Putamen (tissue), 1 donor: ENCODE data around the gene PIK3CA.
"Not testable (repeated sequence)": the region's sequence is repeated elsewhere in the genome, so short reads cannot be mapped to it uniquely, and the experiment has no call there.

Experiments
- DNase-seq: peaks from one replicate; pipeline ENCODE4 v3.0.0-alpha.2; 2016; ENCODE audit warnings: low spot score

PIK3CA gene

DNA sequence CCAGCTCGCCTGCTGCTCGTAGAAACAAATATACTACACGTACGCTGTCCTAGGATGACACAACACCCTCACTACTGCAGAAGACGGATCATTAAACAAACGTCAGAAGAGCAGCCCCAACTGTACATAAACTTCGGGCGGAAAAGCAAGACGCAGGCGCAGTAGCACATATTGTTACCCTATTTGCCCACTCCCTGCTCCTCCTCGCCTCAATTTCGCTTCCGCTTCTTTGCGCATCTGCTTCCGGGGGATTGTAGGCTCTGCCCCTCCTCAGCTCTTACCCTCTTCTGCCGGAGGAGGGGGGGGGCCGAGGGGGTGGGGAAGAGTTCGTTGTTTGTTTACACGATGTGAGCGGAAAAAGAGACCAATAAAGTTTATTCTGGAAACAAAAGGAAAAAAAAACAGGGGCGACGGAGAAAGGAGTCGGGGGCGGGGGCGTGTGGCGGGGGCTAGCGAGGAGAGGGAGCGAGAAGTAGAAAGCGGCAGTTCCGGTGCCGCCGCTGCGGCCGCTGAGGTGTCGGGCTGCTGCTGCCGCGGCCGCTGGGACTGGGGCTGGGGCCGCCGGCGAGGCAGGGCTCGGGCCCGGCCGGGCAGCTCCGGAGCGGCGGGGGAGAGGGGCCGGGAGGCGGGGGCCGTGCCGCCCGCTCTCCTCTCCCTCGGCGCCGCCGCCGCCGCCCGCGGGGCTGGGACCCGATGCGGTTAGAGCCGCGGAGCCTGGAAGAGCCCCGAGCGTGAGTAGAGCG lies at the start of gene PIK3CA:
Gene PIK3CA, plus strand, starts transcription at position 485 of the 743 bp plus-strand sequence. CDS start 50,469 bp downstream, outside the sequence.
- peak; percentile 99 for DNase-seq

DNA sequence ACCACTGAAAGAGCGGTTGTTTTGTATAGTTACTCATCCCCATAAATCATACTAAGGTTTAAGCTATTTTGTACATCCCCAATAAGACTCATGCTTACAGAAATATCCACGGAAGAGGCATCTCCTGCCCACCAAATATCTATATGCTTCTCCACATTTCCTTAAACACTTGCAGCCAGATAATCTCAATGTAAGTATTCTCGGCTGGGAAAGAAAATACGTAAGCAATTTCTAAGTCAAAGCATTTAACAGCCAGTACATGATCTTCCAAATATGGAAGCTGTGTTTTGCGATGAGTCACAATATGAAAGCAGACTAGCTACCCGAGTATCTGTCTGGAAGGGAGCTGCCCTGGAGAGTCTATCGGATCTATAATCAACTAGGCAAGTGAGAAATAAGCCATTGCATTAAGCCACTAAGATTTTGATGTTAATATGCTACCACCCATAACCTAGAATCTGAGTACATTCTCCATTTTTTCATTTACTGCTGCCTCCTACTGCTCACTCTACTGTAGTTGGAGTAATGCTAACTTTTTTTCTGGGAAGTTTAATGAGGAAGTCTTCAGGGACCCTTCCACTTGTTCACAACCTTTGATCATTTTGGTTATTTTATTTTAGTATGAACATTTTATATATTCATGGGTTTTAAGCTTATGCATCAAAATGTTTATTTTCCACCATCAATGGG lies 49.6 kb upstream of the PIK3CA start:
- DNase-seq = no peak

DNA sequence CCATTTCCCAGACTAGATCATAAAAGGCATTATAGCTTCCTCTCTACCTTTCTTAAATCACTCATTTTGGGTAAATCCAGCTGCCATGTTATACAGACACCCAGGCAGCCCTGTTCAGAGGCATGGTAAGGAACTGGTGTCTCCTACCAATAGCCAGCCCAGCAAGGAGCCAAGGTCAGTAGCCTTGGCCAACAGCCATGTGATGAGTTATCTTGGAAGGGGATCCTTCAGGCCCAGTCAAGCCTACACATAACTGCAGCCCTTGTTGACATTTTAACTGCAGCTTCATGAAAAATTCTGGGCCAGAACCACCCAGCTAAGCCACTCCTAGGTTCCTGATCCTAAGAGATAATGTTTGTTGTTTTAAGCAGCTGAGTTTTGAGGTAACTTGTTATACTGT lies 47.5 kb upstream of the PIK3CA start:
- DNase-seq = no peak

DNA sequence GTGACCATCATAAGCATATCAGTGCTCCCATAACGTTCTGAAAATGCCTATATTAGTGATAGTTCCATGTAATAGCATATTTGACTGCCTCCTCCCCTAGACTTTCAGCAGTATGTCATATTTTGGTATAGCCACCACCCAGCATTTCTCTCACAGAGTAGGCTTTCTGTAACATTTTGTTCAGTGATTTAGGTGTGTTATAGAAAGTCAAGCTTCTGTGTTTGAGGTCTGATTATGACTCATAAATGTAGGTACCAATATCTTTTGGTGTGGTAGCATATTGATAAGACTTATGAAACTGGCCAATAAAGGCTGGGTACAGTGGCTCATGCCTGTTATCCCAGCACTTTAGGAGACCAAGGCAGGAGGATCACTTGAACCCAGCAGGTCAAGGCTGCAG lies 42.3 kb upstream of the PIK3CA start:
- DNase-seq = no peak

DNA sequence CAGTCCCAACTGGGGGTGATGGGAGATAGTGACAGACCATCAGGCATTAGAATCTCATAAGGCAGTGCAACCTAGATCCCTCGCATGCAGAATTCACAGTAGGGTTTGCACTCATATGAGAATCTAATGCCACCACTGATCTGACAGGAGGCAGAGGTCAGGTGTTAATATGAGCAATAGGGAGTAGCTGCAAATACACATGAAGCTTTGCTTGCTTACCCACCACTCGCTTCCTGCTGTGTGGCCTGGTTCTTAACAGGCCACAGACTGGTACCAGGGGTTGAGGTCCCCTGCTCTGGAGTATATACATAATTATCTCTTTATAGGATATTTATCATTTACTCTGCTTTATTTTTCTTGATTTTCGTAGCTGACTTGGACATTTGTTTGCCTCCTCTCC lies 40.5 kb upstream of the PIK3CA start:
- DNase-seq = no peak

DNA sequence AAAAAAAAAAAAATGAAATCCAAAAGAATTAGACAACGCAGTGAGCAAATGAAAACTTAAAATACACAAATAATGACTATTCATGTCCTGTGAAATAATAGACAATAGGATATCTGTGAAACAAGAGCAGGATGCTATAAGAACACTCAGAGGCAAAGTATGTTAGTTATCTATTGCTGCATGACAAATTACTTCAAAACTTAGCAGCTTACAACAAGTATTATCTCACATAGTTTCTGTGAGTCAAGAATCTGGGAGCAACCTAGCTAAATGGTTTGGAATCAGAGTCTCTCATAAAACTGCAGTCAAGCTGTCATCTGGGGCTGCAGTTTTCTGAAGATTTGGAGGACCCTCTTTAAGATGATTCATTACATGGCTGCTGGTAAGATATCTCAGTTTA lies 40.1 kb upstream of the PIK3CA start:
- no peak for DNase-seq

DNA sequence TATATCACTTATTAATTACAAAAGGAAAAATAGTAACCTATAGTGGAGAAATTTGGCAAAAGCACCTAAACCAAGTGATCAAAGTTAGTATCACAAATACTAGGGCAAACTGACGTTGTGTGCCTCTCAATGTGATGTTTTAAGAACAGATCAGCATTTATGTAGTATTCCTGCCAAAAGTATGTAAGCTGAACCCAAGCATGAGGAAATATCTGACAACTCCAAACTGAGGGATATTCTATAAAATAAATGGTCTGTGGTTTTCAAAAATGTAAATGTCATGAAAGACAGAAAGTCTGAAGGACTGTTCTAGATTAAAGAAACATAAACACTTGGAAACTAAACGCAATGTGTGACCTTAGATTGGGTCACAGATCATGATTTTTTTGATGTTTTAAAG lies 34.3 kb upstream of the PIK3CA start:
- DNase-seq = no peak

DNA sequence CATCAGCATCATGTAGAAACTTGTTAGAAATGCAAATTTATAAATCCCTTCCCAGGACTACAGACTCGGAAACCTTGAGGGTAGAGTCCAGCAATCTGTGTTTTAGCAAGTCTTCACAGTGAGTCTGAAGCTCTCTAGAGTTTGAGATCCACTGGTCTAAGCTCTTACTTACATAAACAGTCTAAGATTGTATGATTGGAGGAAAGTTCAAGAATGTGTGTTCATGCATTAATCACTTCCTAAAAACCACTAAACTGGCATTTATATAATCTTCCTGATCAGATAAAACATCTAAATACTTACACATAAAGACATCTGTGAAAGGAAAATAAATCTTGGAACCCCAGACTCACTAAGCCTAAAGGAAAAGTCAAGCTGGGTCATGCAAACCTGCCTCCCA lies 32.7 kb upstream of the PIK3CA start:
- not testable (repeated sequence) for DNase-seq

DNA sequence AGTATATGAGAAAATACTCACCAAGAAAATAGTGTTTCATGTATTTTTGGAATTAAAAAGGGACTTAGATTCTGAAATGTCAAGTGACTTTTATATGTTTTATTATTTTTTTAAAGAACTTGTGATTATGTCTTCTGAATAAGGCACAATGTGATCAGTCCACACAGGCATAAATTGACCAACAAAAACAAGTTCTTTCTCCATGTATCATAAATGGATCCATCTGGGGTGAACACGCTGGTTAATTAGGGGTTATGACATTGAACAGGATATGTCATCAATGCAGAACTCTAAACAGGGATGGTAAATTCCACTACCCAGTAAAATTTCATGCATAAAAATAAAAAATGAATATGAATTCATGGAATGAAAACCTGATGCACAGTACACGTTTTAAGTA lies 31.3 kb upstream of the PIK3CA start:
- DNase-seq = no peak

DNA sequence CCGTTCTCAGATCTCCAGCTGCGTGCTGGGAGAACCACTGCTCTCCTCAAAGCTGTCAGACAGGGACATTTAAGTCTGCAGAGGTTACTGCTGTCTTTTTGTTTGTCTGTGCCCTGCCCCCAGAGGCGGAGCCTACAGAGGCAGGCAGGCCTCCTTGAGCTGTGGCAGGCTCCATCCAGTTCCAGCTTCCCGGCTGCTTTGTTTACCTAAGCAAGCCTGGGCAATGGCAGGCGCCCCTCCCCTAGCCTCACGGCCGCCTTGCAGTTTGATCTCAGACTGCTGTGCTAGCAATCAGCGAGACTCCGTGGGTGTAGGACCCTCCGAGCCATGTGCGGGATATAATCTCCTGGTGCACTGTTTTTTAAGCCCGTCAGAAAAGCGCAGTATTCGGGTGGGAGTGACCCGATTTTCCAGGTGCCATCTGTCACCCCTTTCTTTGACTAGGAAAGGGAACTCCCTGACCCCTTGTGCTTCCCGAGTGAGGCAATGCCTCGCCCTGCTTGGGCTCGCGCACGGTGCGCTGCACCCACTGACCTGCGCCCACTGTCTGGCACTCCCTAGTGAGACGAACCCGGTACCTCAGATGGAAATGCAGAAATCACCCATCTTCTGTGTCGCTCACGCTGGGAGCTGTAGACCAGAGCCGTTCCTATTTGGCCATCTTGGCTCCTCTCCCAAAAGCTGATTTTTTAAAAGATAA lies 15.8 kb upstream of the PIK3CA start:
- not testable (repeated sequence) for DNase-seq

DNA sequence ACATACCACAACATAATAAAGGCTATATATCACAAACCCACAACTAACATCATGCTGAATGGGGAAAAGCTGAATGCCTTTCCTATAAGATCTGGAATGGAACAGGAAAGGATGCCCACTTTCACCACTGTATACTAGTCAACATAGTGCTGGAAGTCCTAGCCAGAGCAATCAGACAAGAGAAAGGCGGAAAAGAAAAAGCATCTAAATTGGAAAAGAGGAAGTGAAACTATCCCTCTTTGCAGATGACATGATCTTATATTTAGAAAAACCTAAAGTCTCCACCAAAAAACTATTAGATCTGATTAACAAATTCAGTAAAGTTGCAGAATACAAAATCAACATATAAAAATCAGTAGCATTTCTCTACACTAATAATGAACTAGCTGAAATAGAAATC lies 14.6 kb upstream of the PIK3CA start:
- no peak for DNase-seq

DNA sequence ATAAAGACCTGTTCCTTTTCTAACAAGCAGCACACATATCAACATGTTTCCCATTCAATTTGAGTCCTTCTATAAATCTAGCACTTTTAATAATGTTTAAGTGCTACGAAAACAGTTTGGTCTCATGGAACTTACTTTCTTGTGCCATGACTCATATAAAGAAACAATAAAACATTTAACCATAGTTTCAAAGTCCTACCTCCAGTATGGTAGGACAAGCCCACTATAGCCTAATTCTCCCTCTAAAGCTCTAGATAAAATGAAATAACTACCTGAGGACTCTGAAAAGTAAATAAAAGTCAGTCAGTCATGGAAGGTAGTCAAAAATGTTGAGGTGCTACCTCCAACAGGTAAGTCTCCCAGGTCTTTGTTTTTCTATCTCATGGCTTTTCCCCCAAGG lies 12.0 kb upstream of the PIK3CA start:
- no peak for DNase-seq

DNA sequence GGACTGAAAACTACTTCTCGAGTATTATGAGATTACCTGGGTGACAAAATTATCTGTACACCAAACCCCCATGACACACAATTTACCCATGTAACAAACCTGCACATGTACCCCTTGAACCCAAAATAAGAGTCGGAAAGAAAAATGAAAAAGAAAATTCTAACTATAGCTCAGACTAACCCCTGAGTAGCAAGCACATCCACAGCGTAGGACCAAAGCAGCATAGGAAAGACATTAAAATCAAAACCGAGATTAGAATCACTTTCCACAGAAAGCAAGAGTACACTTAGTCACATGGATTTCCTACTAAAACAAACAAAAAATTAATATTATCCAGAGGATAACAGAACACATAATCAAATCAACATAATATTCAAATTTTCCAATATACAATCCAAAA lies 6.3 kb upstream of the PIK3CA start:
- DNase-seq = no peak

DNA sequence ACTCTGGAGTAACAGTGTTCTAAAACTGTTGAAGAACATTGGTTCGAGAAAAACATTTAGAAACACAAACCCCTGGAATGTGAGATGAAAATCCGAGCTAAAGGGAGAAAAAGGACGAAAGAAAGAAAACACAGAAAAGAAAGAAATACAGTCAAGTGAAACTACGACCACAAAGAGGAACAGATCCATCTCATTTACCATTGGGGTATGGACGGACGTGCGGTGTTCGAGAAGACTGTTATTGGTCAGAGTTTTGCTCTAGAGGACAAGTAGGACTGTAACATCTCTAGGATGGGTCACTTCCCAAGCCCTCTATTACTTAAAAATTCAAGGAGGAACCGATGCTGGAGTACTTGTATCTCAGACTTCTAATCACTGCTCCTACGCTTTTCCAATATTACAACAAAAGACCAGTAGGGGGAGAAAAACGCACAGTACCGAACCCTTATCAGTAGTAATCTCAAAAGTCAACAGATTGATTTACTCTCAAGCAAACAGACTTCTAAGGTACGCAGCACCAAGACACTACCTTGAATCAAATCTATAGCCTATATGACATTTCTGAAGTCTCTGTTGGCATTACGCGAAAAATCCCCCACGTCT lies 1.1 kb upstream of the PIK3CA start:
- peak; percentile 82 for DNase-seq

DNA sequence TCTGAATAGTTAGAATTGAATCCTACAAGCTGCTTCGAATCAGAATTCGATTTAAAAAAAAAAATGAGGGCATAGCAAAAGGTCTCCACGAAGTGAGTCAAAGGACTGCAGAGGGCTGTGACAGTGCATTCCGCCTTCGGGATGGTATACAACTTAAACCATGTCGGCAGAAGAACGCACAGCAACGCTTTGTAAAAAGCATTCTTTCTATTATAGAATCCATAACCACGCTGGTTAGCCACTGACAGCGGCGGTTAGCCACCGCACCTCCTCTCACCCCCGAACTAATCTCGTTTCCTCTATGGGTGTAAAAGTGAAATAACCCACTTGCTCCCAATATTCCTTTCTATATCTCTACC lies 664 bp upstream of the PIK3CA start:
- no peak for DNase-seq

DNA sequence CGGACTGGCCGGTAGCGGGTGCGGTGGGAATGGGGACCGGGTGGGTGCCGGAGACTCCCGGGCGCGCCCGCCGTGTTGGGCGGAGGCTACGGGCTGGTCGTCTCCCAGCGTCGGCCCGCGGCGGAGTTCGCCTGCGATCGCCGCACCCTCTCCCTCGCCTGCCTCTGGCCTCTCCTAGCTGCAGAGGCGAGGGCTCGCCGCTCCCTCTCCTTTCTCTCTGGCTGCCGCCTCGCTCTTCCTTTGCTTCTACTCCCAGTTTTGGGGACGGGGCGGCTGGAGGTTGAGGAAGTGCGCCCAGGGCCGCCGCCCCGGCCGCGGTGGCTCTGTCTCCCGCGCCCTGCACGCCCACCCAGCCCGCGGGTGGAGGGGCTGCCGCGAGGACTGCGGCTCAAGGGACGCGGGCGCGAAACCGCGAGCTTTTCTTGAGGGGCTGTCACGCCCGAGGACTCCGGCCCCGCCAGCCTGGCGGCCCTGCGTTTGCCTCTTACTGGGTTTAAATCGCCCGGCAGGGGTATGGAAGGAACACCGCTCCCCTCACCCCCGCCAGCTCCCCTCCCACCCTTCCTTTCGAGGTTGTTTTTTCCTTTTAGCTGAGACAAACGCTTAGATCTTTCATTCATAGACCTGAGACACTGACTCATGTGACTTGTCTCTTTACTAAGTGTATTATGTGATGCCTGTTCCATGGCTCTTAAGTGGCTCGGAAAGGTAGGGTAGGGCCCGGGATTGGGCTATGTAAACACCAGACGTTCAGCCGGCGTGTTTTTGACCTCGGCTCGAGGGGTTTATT lies 654 bp downstream of the PIK3CA start:
- DNase-seq = peak; percentile 45

DNA sequence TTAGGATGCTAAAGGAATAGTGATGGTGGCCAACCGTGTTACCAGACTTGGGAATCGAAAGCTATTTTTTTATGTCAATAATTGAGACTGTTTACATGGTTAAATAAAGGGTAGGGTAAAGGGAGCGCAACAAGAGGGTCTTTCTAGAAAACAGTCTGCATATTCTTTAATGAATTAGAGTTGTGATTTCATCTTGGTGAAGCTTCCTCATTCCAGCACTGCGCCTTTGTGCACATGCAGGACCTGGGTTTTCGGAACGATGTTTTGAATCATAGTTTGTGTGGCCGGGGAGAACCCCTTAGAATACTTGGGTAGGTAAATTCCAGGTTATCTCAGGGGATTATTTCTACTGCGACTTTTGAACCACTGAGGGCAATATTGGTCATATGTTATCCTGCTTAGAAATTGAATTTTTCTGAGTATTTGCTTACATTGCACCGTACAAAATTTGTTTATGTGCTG lies 1.3 kb downstream of the PIK3CA start:
- DNase-seq = peak; percentile 17

DNA sequence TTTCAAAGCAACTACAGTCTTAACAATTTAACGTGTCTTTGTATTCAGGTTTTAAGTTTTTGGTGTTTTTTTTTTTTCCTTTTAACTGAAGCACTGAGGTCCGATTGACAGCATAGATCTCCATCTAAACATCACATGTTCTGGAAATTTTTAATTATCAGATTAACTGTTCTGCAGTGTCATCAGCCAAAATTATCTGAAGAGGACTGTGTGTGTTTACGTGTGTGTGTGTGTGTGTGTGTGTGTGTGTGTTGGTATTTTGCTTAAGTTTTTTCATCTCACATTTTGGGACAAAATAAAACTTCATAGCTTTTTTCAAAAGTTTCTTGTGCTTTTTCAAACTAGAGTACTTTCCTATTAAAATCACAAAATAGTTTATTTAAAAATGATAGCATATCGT lies 1.8 kb downstream of the PIK3CA start:
- DNase-seq = no peak

DNA sequence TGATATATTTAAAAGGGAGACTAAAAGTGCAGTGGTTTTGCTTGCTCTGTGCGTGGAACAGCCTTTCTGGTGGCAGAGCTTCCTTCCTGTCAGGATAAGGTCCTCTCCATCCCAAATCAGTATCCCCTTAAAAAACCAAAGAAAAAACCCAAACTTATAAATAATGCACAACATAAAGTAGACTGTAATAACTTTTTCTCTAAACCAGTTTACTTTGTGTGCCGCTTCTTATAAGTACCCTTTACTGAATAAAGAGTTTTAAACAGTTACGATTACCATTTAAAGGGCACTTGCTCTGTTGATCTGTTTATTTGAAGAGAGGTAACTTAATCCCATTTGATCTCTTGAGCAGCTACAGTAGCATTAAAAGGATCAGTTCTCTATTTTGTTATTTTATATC lies 2.5 kb downstream of the PIK3CA start:
- DNase-seq = no peak

DNA sequence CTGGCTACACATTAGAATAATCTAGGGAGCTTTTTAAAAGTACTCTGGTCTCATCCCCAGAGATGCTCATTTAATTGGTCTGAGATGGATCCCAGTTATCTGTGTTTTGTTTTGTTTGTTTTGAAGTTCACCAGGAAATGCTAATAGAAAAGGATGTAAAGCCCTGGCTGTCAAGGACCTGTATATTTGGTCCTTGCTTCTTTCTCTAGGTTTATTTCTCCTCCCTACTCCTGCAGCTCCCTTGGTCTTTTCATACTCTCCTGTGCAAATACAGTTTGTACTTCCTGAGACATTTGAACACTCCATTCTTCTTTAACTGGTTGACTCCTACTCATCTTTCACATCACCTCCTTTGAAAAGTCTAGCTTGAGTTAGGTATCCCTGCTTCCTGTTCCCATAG lies 3.3 kb downstream of the PIK3CA start:
- no peak for DNase-seq

DNA sequence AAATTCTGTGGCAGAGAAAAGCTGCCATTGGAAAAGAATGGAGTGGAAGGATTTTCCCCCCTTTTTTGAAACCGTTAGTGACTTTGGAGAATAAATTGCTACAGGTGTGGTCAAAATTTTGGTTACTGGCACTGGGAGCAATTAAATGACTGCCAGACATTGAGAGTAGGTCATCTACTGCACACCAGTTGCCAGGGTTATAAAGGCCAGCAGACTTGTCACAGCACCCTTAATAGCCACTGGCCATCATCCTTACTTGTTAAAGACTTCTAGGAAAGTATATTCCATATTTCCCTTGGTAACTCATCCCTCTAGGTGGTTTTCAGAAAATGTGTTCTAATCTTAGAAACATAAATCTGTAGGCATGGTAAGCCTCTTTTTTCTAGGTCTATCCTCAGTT lies 8.0 kb downstream of the PIK3CA start:
- no peak for DNase-seq

DNA sequence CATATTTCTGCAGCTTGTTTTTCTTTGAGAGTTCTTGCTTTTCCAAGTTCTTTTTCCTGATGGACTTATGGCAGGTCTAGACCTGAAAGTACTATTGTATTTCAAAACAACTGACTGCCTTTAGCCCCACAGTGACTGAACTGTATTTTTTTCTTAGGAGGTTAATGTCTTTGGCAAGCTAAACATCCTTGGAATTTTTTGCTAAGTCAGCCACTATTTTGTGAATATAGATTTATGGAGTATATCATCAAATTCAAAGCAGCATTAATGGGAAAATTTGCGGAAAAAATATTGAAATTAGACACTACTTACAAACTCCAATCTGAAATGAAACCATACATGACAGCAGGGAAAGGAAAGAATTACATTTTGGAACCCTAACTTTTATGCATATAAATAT lies 8.6 kb downstream of the PIK3CA start:
- no peak for DNase-seq
